Natural killer cell (primary cell): ENCODE results near the gene LRRC2. TPM values are rescaled to one million over a fixed set of nuclear protein-coding genes. Genes with fewer than 3 reads are reported as not detected.

Experiments
- ATAC-seq, 3 donors: fragments of 150-1000 bp in 2 of 3; fragments of 200-7000 bp in 1 of 3; cut with Tn5 transposase; 1 replicate in 1 of 3; 2 replicates in 2 of 3; pipeline ENCODE4 v1.10.0; 2021; ENCODE audit warnings: mild to moderate bottlenecking in 2 of 3, moderate library complexity in 2 of 3
- DNase-seq, 2 donors: peaks; one replicate each; pipeline versions ENCODE4 v3.0.0 to v3.0.0-alpha.2; 2013 to 2021; ENCODE audit warnings: mixed read lengths in 1 of 2
- H3K27ac ChIP-seq: one replicate; pipeline ENCODE4 v1.5.1; 2013; ENCODE audit warnings: mild to moderate bottlenecking, low read length
- H3K27me3 ChIP-seq: one replicate; pipeline ENCODE4 v1.6.1; 2013; ENCODE audit warnings: low read length; ENCODE audit not compliant: control insufficient read depth, insufficient read depth
- H3K36me3 ChIP-seq: one replicate; pipeline ENCODE4 v1.6.1; 2013; ENCODE audit warnings: low read length; ENCODE audit not compliant: control insufficient read depth, insufficient read depth
- H3K4me1 ChIP-seq: one replicate; pipeline ENCODE4 v1.6.1; 2013; ENCODE audit warnings: low read length; ENCODE audit not compliant: control insufficient read depth, insufficient read depth
- H3K4me3 ChIP-seq: one replicate; pipeline ENCODE4 v1.5.1; 2013; ENCODE audit warnings: low read length
- H3K9me3 ChIP-seq: one replicate; pipeline ENCODE4 v1.6.1; 2013; ENCODE audit warnings: low read length; ENCODE audit not compliant: control insufficient read depth, insufficient read depth
- H3K27ac Mint-ChIP-seq, 2 donors: one replicate each; pipeline ENCODE4 v1.8.0; 2022; ENCODE audit warnings: mild to moderate bottlenecking in 2 of 2, mixed read lengths in 2 of 2, moderate library complexity in 1 of 2
- H3K27me3 Mint-ChIP-seq, 2 donors: one replicate each; pipeline ENCODE4 v1.8.0; 2022; ENCODE audit warnings: low read depth in 2 of 2, mixed read lengths in 2 of 2
- H3K36me3 Mint-ChIP-seq: one replicate; pipeline ENCODE4 v1.8.0; 2022; ENCODE audit warnings: mixed read lengths
- H3K4me1 Mint-ChIP-seq, 2 donors: one replicate each; pipeline ENCODE4 v1.8.0; 2022; ENCODE audit warnings: mixed read lengths in 2 of 2
- H3K4me3 Mint-ChIP-seq: one replicate; pipeline ENCODE4 v1.8.0; 2022; ENCODE audit warnings: mild to moderate bottlenecking, moderate library complexity, mixed read lengths
- H3K9me3 Mint-ChIP-seq, 2 donors: one replicate each; pipeline ENCODE4 v1.8.0; 2022; ENCODE audit warnings: mixed read lengths in 2 of 2
- CTCF ChIP-seq: fragments of 200-600 bp; IDR thresholded peaks from one replicate; pipeline ENCODE4 v1.8.0; 2022; ENCODE audit warnings: antibody characterized with exemption
- WGBS: methylation state at CpG from one replicate; pipeline ENCODE4 v1.1.7; 2013; ENCODE audit warnings: missing lambda C conversion rate; ENCODE audit not compliant: insufficient coverage; 5-methylcytosine and 5-hydroxymethylcytosine counted together
- intact Hi-C: fragments of 100-400 bp; cut with micrococcal nuclease; formaldehyde crosslinking; loops from one replicate; pipeline ENCODE4 v1.14.2; 2022
- total RNA-seq, 4 donors: library from RNA; stranded (reverse); fragments of 120-200 nt in 1 of 4; gene quantifications; one replicate each; pipeline versions ENCODE4 v1.2.3 to v1.2.4, GENCODE V29; 2013 to 2022

The LRRC2 gene
- total RNA-seq, 3 donors from 2014 or later (not counting 1 experiment from before 2014, with no cell fraction given) = 0.18 TPM; not detected in 2

- no peaks in the 10 kb centered on the region for H3K27me3 ChIP-seq
- no peaks in the 10 kb centered on the region for H3K36me3 ChIP-seq
- intact Hi-C loops = no loop called here
- no peaks in the 10 kb centered on the region for H3K9me3 ChIP-seq
- no peak for TF ChIP-seq CTCF
- no peak overlapping the region for H3K4me3 ChIP-seq
- ATAC-seq (no peak), DNase-seq (no peak)
- H3K36me3 Mint-ChIP-seq = no peaks in the 10 kb centered on the region
- no peak overlapping the region for H3K4me3 Mint-ChIP-seq
- no peak overlapping the region for H3K27ac Mint-ChIP-seq
- peaks cover 0 to 5% of the 10 kb centered on the region in 2 donors for H3K4me1 Mint-ChIP-seq
- H3K9me3 Mint-ChIP-seq = no peaks in the 10 kb centered on the region
- 78% methylated on average over 5 of the region's 5 CpGs for WGBS
- H3K27me3 Mint-ChIP-seq = peaks cover 3 to 6% of the 10 kb centered on the region in 2 donors
- no peak overlapping the region for H3K27ac ChIP-seq
- no peaks in the 10 kb centered on the region for H3K4me1 ChIP-seq
These were observed 33.5 kb upstream of the LRRC2 start for GRCh38 chr3:46599590-46599989.

GRCh38 chr3:46595819-46596314, 29.8 kb upstream of the LRRC2 start:
- Histone ChIP-seq H3K4me3 (no peak overlapping the region), H3K4me1 (no peaks in the 10 kb centered on the region), H3K9me3 (no peaks in the 10 kb centered on the region), H3K27me3 (no peaks in the 10 kb centered on the region), H3K27ac (no peak overlapping the region), H3K36me3 (no peaks in the 10 kb centered on the region)
- Mint-ChIP-seq H3K36me3 (no peaks in the 10 kb centered on the region), H3K27ac (no peak overlapping the region), H3K9me3 (no peaks in the 10 kb centered on the region), H3K4me1 (no peaks in the 10 kb centered on the region), H3K4me3 (no peak overlapping the region), H3K27me3 (peaks cover 16 to 33% of the 10 kb centered on the region in 2 donors)
- intact Hi-C loops = no loop called here
- no peak for DNase-seq
- ATAC-seq = no peak
- 93% methylated on average over 8 of the region's 8 CpGs for WGBS
- no peak for TF ChIP-seq CTCF

GRCh38 chr3:46594723-46595122, 28.6 kb upstream of the LRRC2 start:
- no peak for TF ChIP-seq CTCF
- Histone ChIP-seq H3K36me3 (no peaks in the 10 kb centered on the region), H3K9me3 (no peaks in the 10 kb centered on the region), H3K4me1 (no peaks in the 10 kb centered on the region), H3K27ac (no peak overlapping the region), H3K4me3 (no peak overlapping the region), H3K27me3 (no peaks in the 10 kb centered on the region)
- ATAC-seq = no peak
- H3K36me3 Mint-ChIP-seq = no peaks in the 10 kb centered on the region
- no peak for DNase-seq
- intact Hi-C loops = no loop called here
- H3K27ac Mint-ChIP-seq = no peak overlapping the region
- H3K4me1 Mint-ChIP-seq = no peaks in the 10 kb centered on the region
- 85% methylated on average over 4 of the region's 4 CpGs for WGBS
- no peaks in the 10 kb centered on the region for H3K9me3 Mint-ChIP-seq
- peaks cover 19 to 33% of the 10 kb centered on the region in 2 donors for H3K27me3 Mint-ChIP-seq
- no peak overlapping the region for H3K4me3 Mint-ChIP-seq

- Histone ChIP-seq H3K27me3 (no peaks in the 10 kb centered on the region), H3K4me1 (no peaks in the 10 kb centered on the region), H3K27ac (no peak overlapping the region), H3K4me3 (no peak overlapping the region), H3K36me3 (no peaks in the 10 kb centered on the region), H3K9me3 (no peaks in the 10 kb centered on the region)
- no peak for DNase-seq
- no peak overlapping the region for H3K4me3 Mint-ChIP-seq
- intact Hi-C loops = no loop called here
- no peak for ATAC-seq
- H3K36me3 Mint-ChIP-seq = no peaks in the 10 kb centered on the region
- peaks cover 19 to 33% of the 10 kb centered on the region in 2 donors for H3K27me3 Mint-ChIP-seq
- TF ChIP-seq CTCF = no peak
- H3K4me1 Mint-ChIP-seq = no peaks in the 10 kb centered on the region
- no peak overlapping the region for H3K27ac Mint-ChIP-seq
- no peaks in the 10 kb centered on the region for H3K9me3 Mint-ChIP-seq
These were observed 27.9 kb upstream of the LRRC2 start for GRCh38 chr3:46593979-46594378.
